GM19099 (cell line): ENCODE results near the gene CALD1.

ENCODE experiments used
- POLR2A ChIP-seq: IDR thresholded peaks from 3 replicates; pipeline ENCODE4 v1.6.1; 2011; ENCODE audit warnings: low read depth; ENCODE audit not compliant: insufficient read length; ENCODE audit errors: extremely low read depth

CALD1 gene

DNA sequence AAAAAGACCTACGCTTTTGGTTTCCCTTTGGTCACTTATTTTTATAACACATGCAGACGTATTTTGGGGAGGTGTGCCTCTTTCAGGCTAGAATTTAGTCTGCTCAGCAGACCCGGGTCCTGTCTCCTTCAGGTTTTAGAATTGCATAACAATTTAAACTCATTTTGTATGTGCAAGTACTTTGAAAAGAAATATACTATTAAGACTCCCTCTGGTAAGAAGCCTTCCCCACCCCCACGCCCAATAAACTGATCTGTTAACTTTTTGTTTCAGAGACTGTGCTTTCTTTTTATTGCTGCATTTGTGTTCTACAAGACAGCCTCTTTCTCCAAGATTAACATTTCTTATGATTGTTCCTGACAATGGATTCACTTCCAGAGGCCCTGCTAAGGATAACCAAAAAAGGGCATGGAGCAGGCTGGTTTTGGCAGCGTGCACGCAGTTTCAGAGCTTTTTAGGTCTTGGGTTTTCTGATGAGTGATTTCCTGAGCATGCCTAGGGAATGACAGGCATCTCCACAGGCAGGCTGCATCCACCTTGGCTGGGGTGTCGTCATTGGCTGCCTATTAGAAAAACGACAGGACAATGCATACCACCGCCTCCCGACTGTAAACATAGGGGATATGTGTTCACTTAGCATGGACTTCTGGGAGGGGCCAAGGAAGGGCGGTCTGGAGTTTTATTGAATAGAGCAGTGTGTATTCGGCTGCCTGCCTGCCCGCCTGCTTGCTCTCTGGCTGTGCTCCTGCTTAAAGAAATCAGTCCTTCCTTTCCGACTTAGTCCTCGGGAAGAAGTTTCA lies at the start of gene CALD1:
Gene CALD1, plus strand, starts transcription at position 694 of the 800 bp plus-strand sequence. CDS start 88,100 bp downstream, outside the sequence.
- no peak for TF ChIP-seq POLR2A

DNA sequence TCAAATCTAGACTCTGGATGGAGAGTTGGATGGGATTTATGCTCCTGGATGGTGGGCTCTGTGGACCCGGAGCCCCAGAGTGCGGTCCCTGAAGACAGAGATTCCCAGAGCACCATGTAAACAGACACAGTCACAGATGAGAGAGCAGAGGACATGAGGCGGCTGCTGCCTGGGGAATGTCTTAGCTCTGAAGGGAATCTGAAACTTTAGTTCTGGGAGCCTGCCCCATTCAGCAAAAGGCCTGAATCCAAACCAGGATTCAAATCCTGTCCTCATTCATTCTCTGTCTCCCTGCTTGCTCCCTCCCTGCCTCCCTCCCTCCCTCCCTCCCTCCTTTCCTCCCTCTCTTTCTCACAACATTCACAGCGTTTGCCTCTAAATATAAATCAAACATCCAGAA lies 49.5 kb upstream of the CALD1 start:
- no peak for TF ChIP-seq POLR2A

GRCh38 chr7:134730411-134730829 lies 49.0 kb upstream of the CALD1 start:
- no peak for TF ChIP-seq POLR2A

DNA sequence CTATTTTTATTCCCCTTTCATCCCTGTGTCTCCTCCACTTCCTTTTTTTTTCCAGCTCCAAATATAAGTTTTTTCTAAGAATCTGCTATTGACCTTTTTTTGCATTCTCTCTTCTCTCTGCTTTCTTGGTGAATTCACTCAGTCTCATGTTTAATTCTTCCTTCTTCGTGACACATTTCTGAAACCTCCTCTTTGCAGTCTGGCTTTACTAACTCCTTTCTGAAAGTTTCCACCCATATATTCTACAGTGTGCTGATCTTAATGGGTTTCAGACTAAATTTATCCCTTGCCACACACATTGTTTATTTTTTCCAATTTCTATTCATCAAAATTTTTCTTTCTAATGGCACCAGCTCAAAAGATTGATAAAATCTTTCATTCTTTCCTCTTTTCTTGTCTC lies 47.8 kb upstream of the CALD1 start:
- TF ChIP-seq POLR2A = no peak

DNA sequence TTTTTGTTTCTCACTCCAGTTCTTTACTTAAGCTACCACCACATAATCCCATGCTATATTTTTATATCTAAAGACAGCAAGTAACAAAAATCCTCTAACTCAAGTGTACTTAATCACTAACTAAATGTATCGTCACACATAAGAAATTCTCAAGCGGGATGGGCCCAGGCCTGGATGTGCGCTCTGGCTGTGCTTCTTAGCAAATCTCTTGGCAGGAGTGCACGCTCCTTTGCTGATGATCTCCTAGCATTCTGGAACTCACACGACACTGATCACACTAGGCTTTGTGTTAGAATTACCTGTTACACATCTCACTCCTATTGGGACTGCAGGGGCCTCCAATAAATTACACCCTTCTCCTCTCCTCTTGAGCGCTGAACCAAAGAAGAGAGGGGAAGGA lies 46.7 kb upstream of the CALD1 start:
- no peak for TF ChIP-seq POLR2A

DNA sequence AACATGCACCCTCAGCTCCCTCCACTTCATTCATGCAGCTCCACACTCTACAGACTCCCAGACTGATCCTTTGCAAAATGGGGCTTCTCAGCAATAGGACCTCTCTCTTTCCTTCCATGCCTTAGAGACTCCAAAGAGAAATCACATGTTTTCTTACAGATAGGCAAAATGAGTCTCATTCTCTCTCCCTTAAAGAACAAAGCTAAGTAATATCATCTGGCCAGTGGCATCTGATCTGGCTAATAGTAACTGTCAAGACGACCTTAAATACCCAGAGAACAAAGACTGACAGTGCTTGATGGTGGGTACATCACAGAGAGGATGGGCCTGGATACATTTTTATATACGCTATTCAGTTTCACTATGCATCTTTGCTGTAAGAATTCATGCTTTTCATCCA lies 43.1 kb upstream of the CALD1 start:
- TF ChIP-seq POLR2A = no peak

DNA sequence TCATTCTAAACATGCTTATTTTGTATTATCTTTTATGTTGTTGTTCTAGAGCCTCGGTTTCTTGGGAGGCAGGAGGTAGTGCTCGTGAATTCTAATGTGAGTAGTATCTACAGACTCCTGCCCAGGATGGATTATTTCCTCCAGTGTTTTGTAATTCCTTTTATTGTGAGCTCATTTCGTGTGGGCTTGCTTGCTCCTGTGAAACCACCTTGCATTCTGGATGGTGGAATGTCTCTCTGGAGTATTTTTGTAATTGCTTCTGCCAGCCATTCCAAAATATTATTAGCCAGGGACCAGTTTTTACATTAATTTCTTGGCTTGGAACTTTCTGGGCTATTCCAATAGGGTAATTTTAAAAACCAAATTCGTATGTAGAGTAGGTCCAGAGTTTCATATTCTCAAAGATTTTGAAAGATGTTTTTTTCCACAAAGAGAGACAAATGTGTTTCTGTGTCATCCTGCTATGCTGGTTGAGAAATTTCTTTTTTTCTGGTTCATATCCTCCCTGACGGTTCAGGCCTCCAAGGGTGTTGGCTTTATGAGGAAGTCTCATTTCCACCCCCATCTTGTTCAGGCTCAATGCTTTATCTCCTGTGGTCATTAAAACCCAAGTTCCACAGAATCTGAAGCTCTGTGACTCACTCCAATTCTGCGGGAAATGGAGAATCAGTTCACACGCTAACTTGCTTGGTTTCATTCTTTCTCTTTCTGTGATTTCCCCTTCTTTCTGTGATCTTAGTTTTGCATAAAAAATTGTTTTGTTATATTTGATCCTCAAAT lies 41.7 kb upstream of the CALD1 start:
- TF ChIP-seq POLR2A = no peak

- TF ChIP-seq POLR2A = no peak
These were observed 40.1 kb upstream of the CALD1 start for GRCh38 chr7:134739362-134739761.

DNA sequence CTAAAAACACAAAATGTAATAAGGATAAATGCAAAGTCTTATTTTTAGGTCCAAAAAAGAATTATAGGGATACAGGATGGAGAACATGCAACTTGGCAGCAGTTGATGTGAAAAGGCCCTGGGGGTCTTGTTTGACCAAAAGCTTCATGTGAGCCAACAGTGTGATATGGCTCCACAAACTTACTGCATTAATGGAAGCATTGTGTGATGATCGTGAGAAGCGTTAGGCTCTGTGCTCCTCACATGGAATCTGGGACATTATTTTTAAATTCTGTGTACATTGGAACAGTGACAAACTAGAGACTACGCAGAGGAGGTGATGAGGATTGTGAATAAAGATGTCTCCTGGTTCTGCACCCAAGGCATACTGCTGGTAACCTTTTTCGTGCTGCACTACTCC lies 39.1 kb upstream of the CALD1 start:
- TF ChIP-seq POLR2A = no peak

GRCh38 chr7:134741907-134742635 lies 37.4 kb upstream of the CALD1 start:
- TF ChIP-seq POLR2A = no peak

DNA sequence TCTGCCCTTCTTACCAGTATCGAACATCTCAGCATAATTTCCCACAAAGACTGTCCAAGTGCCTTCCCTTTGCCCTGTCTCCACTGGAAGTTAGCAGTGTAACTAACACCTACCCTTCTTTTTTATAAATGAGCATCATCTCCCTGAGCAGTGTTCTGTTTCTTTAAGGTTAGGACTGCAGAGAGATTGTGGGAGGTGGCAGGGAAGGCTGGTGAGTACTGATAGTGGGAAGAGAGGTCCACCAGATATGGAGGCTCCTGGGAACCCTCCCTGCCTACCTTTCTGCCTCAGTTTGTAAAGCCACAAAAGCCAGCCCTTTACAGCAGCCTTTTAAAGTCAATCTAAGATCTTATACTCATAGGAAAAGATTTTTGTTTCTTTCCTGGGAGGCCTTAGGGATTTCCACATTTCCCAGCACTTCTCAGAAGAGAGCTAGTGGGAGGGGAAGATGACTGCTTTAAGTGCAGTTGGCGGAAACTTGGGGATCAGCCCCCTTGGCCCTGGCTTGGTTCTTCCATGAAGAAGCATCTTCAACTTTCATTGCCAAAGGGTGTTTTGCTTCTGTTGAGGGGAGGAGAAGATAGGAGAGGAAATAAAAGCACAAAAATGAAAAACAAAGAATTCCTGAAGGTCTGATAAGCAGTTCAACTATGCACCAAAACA lies 36.6 kb upstream of the CALD1 start:
- no peak for TF ChIP-seq POLR2A

GRCh38 chr7:134744569-134744968 lies 34.9 kb upstream of the CALD1 start:
- TF ChIP-seq POLR2A = no peak

- TF ChIP-seq POLR2A = no peak
These were observed 32.1 kb upstream of the CALD1 start for GRCh38 chr7:134747326-134747725.

DNA sequence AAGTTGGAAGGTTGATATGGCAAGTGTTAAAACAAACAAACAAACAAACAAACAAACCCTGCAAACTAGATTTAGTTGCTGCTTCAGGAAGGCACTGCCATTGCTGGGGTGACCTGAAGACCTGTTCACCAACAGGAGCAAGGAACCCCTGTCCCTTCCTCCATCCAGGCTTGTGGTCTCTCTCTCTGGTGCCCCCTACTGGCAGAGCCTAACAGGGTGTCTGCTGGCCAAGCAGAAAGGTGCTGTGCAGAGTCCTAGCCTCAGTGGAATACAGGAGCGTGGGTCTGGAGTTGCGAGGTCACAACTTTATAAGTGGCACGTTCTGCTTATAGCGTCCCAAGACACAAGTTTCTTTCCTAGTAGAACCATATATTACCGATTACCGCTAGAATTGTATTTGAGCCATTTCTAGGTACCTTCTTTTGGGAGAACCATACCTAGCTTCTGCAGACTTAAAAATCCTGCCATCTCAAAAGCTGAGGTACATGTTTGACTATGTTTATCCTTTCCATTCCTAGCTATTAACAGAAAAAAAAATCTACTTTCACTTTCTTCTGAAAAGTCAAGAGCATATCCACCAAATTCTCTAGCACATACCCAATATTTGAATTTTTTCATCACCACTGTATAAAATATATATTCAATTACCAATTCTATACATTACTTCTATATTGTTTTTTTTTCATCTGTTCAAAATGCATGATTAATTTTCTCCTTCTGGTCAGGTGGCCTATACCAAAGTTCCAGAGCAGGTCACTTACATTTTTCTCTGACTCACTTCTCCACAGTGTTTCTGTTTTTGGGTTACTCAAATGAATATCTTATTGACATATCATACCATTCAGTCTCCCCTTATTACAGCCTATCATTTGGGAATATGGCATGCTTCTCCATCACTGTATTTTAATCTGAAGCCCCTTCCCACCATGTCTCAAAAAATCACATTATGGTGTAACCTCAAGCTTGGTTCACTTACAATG lies 29.1 kb upstream of the CALD1 start:
- TF ChIP-seq POLR2A = no peak
